ENCODE results near the gene ZNF24.

ZNF24 gene

DNA sequence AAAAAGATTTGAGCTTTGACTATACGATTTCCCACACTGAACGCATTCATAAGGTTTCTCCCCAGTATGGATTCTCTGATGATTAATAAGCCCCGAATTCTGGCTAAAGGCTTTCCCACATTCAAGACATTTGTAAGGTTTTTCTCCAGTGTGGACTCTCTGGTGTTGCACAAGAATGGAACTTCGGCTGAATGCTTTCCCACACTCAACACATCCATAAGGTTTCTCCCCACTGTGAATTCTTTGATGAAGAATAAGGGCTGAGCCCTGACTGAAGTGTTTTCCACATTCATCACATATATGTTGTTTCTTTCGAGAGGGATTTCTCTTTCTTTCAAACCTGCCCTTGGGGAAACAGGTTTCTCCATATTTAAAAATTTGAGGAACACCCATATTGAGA is 6.9 kb downstream of the ZNF24 start:
- Histone ChIP-seq H3K4me2 (ENCODE audit: low read depth, low read length, poor library complexity, severe bottlenecking) (no peak overlapping the region), H3K36me3 (ENCODE audit: insufficient read depth, low read length) (peaks cover 70% of the 10 kb centered on the region), H3K4me3 (ENCODE audit: low read length, poor library complexity, severe bottlenecking) (no peak overlapping the region), H3K79me2 (ENCODE audit: insufficient read depth, low read length) (peaks cover 44% of the 10 kb centered on the region), H3F3A (ENCODE audit: low read depth) (no peaks in the 10 kb centered on the region; the same call in 1 of the 2 replicates), H4K20me1 (ENCODE audit: insufficient read depth, low read length, poor library complexity, severe bottlenecking) (peaks cover 55% of the 10 kb centered on the region), H2AFZ (ENCODE audit: low read length) (no peak overlapping the region), H3K9me3 (ENCODE audit: insufficient read depth, low read depth, low read length) (no peaks in the 10 kb centered on the region), H3K9me2 (replicated peaks; ENCODE audit: low read depth, low read length) (no peaks in the 10 kb centered on the region), H3K4me1 (ENCODE audit: insufficient read depth, low read length, poor library complexity, severe bottlenecking) (peaks cover 28% of the 10 kb centered on the region), H3K27me3 (ENCODE audit: insufficient read depth, low read length, poor library complexity, severe bottlenecking) (no peaks in the 10 kb centered on the region), H3K9ac (ENCODE audit: low read depth, low read length, poor library complexity, severe bottlenecking) (no peak overlapping the region)
- no peak for TF ChIP-seq EZH2phosphoT487 (IDR thresholded peaks at IDR 0.05; ENCODE audit: borderline replicate concordance)

DNA sequence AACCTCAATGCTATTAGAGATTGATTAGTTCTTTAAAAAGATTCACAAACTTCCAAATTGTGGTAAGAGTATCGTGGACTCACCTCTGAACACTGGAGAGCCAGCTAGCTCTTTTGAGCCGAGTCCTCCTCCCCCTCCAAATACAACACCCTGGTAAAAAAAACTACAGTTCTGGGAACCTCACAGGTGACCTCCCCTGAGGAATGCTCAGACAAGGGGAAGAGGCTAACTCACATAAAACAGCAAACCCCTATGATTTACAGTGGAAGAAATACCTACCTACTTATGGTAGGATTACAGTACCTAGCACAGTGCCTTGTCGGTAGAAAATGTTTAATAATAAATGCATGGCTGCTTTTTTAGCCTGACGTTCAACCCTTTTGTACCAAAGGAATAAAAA is 8.4 kb downstream of the ZNF24 start:
- H3K36me3 ChIP-seq (ENCODE audit: insufficient read depth, low read length), result peaks cover 70% of the 10 kb centered on the region

GRCh38 chr18:35334821-35335220 is 9.4 kb downstream of the ZNF24 start:
- peaks cover 19% of the 10 kb centered on the region for H3K79me2 ChIP-seq (ENCODE audit: insufficient read depth, low read length)
- peaks cover 64% of the 10 kb centered on the region for H3K36me3 ChIP-seq (ENCODE audit: insufficient read depth, low read length)
- no peaks in the 10 kb centered on the region for H3K27me3 ChIP-seq (ENCODE audit: insufficient read depth, low read length, poor library complexity, severe bottlenecking)
- peaks cover 30% of the 10 kb centered on the region for H4K20me1 ChIP-seq (ENCODE audit: insufficient read depth, low read length, poor library complexity, severe bottlenecking)
- TF ChIP-seq EZH2phosphoT487 (IDR thresholded peaks at IDR 0.05; ENCODE audit: borderline replicate concordance), result no peak
- TF ChIP-seq, protein P1, sequence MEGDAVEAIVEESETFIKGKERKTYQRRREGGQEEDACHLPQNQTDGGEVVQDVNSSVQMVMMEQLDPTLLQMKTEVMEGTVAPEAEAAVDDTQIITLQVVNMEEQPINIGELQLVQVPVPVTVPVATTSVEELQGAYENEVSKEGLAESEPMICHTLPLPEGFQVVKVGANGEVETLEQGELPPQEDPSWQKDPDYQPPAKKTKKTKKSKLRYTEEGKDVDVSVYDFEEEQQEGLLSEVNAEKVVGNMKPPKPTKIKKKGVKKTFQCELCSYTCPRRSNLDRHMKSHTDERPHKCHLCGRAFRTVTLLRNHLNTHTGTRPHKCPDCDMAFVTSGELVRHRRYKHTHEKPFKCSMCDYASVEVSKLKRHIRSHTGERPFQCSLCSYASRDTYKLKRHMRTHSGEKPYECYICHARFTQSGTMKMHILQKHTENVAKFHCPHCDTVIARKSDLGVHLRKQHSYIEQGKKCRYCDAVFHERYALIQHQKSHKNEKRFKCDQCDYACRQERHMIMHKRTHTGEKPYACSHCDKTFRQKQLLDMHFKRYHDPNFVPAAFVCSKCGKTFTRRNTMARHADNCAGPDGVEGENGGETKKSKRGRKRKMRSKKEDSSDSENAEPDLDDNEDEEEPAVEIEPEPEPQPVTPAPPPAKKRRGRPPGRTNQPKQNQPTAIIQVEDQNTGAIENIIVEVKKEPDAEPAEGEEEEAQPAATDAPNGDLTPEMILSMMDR (conservative IDR thresholded peaks at IDR 0.05; ENCODE audit: low read length), result no peak
- no peaks in the 10 kb centered on the region for H3K9me3 ChIP-seq (ENCODE audit: insufficient read depth, low read depth, low read length)
- no peaks in the 10 kb centered on the region for H3K9me2 ChIP-seq (replicated peaks; ENCODE audit: low read depth, low read length)
- H3K9ac ChIP-seq (ENCODE audit: low read depth, low read length, poor library complexity, severe bottlenecking), result no peak overlapping the region
- H2AFZ ChIP-seq (ENCODE audit: low read length), result no peak overlapping the region
- no peak overlapping the region for H3K4me2 ChIP-seq (ENCODE audit: low read depth, low read length, poor library complexity, severe bottlenecking)
- no peaks in the 10 kb centered on the region; the same call in 1 of the 2 replicates for H3F3A ChIP-seq (ENCODE audit: low read depth)
- H3K4me1 ChIP-seq (ENCODE audit: insufficient read depth, low read length, poor library complexity, severe bottlenecking), result peaks cover 17% of the 10 kb centered on the region
- H3K4me3 ChIP-seq (ENCODE audit: low read length, poor library complexity, severe bottlenecking), result no peak overlapping the region

More for the DNA sequence above, 8.4 kb downstream of the ZNF24 start:
- no peak for TF ChIP-seq EZH2phosphoT487 (IDR thresholded peaks at IDR 0.05; ENCODE audit: borderline replicate concordance)
- TF ChIP-seq, protein P1 (conservative IDR thresholded peaks at IDR 0.05; ENCODE audit: low read length), result no peak
- Histone ChIP-seq H3F3A (ENCODE audit: low read depth) (no peaks in the 10 kb centered on the region; the same call in 1 of the 2 replicates), H3K4me3 (ENCODE audit: low read length, poor library complexity, severe bottlenecking) (no peak overlapping the region), H3K4me1 (ENCODE audit: insufficient read depth, low read length, poor library complexity, severe bottlenecking) (peaks cover 25% of the 10 kb centered on the region), H3K4me2 (ENCODE audit: low read depth, low read length, poor library complexity, severe bottlenecking) (no peak overlapping the region), H3K79me2 (ENCODE audit: insufficient read depth, low read length) (peaks cover 30% of the 10 kb centered on the region), H3K27me3 (ENCODE audit: insufficient read depth, low read length, poor library complexity, severe bottlenecking) (no peaks in the 10 kb centered on the region), H3K9me2 (replicated peaks; ENCODE audit: low read depth, low read length) (no peaks in the 10 kb centered on the region), H3K9me3 (ENCODE audit: insufficient read depth, low read depth, low read length) (no peaks in the 10 kb centered on the region), H3K9ac (ENCODE audit: low read depth, low read length, poor library complexity, severe bottlenecking) (no peak overlapping the region), H2AFZ (ENCODE audit: low read length) (no peak overlapping the region), H4K20me1 (ENCODE audit: insufficient read depth, low read length, poor library complexity, severe bottlenecking) (peaks cover 41% of the 10 kb centered on the region)

DNA sequence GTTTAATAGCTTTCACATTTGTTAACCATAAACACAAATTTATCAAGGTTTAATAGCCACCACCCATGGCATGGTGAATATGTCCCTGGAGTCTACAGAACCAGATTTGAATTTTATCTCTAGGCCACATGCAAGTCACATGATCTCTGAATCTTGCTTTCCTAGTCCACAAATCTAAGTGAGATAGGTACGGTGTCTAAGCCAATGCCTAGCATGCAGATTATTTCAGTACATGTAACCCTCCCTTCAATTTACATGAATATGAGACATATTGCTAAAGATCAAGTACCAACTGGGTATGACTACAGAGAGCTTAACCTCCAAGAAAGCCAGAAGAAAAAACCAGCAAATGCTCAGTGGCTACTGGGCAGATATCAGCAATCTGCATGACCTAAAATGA is 10.0 kb downstream of the ZNF24 start:
- peaks cover 58% of the 10 kb centered on the region for H3K36me3 ChIP-seq (ENCODE audit: insufficient read depth, low read length)
- no peaks in the 10 kb centered on the region for H3K27me3 ChIP-seq (ENCODE audit: insufficient read depth, low read length, poor library complexity, severe bottlenecking)
- H3K4me1 ChIP-seq (ENCODE audit: insufficient read depth, low read length, poor library complexity, severe bottlenecking), result peaks cover 11% of the 10 kb centered on the region
- peaks cover 24% of the 10 kb centered on the region for H4K20me1 ChIP-seq (ENCODE audit: insufficient read depth, low read length, poor library complexity, severe bottlenecking)
- no peaks in the 10 kb centered on the region for H3K9me2 ChIP-seq (replicated peaks; ENCODE audit: low read depth, low read length)
- H3K79me2 ChIP-seq (ENCODE audit: insufficient read depth, low read length), result peaks cover 13% of the 10 kb centered on the region
- H3K4me3 ChIP-seq (ENCODE audit: low read length, poor library complexity, severe bottlenecking), result no peak overlapping the region
- TF ChIP-seq, protein P1 (conservative IDR thresholded peaks at IDR 0.05; ENCODE audit: low read length), result no peak
- TF ChIP-seq EZH2phosphoT487 (IDR thresholded peaks at IDR 0.05; ENCODE audit: borderline replicate concordance), result no peak
- H3F3A ChIP-seq (ENCODE audit: low read depth), result no peaks in the 10 kb centered on the region; the same call in 1 of the 2 replicates
- H3K9me3 ChIP-seq (ENCODE audit: insufficient read depth, low read depth, low read length), result no peaks in the 10 kb centered on the region
- H3K4me2 ChIP-seq (ENCODE audit: low read depth, low read length, poor library complexity, severe bottlenecking), result no peak overlapping the region
- H2AFZ ChIP-seq (ENCODE audit: low read length), result no peak overlapping the region
- no peak overlapping the region for H3K9ac ChIP-seq (ENCODE audit: low read depth, low read length, poor library complexity, severe bottlenecking)

All from Loucy (cell line).